Thyroid gland (tissue), 4 donors: Measurements from ENCODE around the gene NPDC1. TPM values are rescaled to one million over a fixed set of nuclear protein-coding genes. Genes with fewer than 3 reads are reported as not detected.

Source experiments
- DNase-seq, 2 donors: peaks; one replicate each; pipeline ENCODE4 v3.0.0-alpha.2; 2019
- H3K27ac ChIP-seq, 3 donors: fragments of 200-600 bp; sonication (generic); 1 replicate in 2 of 3; 2 replicates in 1 of 3; pipeline ENCODE4 v1.5.1; 2016 to 2019; ENCODE audit warnings: mild to moderate bottlenecking in 1 of 3, moderate library complexity in 1 of 3
- H3K27me3 ChIP-seq: fragments of 200-600 bp; sonication (generic); one replicate; pipeline ENCODE4 v1.5.1; 2019
- H3K36me3 ChIP-seq, 2 donors: fragments of 200-600 bp; sonication (generic); one replicate each; pipeline ENCODE4 v1.5.1; 2016 to 2019
- H3K4me1 ChIP-seq, 2 donors: fragments of 200-600 bp; sonication (generic); one replicate each; pipeline ENCODE4 v1.5.1; 2017 to 2019
- H3K4me3 ChIP-seq, 3 donors: fragments of 200-600 bp; sonication (generic); replicated peaks in 1 of 3; 1 replicate in 2 of 3; 2 replicates in 1 of 3; pipeline ENCODE4 v1.5.1; 2016; ENCODE audit warnings: mild to moderate bottlenecking in 1 of 3
- H3K9me3 ChIP-seq: fragments of 200-600 bp; sonication (generic); one replicate; pipeline ENCODE4 v1.5.1; 2017
- POLR2A ChIP-seq, 2 donors: fragments of 450-650 bp; IDR thresholded peaks; one replicate each; pipeline ENCODE4 v1.6.1; 2017; ENCODE audit warnings: antibody characterized with exemption in 2 of 2, mild to moderate bottlenecking in 2 of 2, moderate library complexity in 1 of 2
- WGBS, 2 donors: methylation state at CpG; one replicate each; pipeline ENCODE4 v1.1.5; 2017; 5-methylcytosine and 5-hydroxymethylcytosine counted together
- intact Hi-C: fragments of 100-400 bp; cut with DNase I; formaldehyde crosslinking; loops from one replicate; pipeline ENCODE4 v1.15.1; 2023
- total RNA-seq, 4 donors: library from RNA; depleted of rRNA; stranded (reverse); fragments of >200 nt; gene quantifications; one replicate each; pipeline ENCODE4 v1.2.3, GENCODE V29; 2016
- TF ChIP-seq, protein P1 (sequence below), 6 experiments: fragments of 200-600 bp in 3 of 6; fragments of 450-650 bp in 3 of 6; sonication (generic) in 3 of 6; IDR thresholded peaks; one replicate each; pipeline ENCODE4 v1.5.1; 2016 to 2019; ENCODE audit warnings: antibody characterized with exemption in 6 of 6, mild to moderate bottlenecking in 2 of 6, inconsistent platforms in 1 of 6, moderate library complexity in 1 of 6

The NPDC1 gene
- total RNA-seq, 4 donors from 2014 or later: 23.3 to 65.9 (median 35.4) TPM

DNA sequence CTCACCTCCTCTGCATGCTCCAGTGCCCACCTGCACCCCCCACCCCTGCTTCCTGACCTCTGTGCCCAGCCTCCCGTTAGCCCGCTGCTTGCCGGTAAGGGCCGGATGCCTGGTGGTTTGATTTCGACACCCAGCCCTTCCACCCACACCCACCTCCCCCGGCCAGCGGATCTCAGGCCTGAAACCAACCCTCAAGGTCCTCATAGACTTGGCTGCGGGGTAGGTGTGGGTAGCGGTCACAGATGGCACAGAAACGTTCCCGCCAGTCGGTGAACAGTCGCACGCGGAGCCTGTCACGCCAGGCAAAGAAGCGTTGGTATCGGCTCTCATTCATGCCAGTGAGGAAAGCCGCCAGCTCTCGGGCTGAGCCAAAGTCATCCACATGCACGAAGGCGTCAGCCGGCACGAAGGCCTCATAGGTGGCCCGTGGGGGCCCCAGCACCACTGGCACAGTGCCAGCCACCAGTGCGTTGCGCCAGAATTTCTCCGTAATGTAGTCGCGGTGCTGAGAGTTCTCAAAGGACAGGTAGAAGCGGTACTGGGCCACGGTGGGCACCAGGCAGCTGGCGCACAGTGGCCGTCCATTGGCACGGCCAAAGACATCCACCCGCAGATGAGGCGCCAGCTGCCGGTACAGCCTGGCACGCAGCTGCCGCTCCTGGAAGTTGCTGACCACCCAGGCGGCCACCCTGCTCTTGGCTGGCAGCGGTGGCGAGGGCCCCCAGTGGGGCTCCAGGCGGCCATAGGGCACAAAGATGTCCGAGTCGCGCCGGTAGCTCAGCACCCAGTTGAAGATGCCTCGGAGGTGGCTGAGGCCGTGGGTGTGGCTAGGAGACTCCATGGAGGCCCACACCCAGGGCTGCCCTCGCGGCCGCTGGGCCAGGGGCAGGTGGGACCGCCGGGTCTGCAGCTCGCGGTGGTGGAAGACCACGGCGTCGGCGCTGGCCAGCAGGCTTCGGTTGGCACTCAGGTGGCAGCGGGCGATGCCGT is 15.1 kb downstream of the NPDC1 start:
- DNase-seq: peak in 1 of 2 donors; percentile 25
- no peaks in the 10 kb centered on the region for H3K36me3 ChIP-seq
- H3K4me3 ChIP-seq: no peak overlapping the region
- no peaks in the 10 kb centered on the region for H3K9me3 ChIP-seq
- H3K27me3 ChIP-seq: no peaks in the 10 kb centered on the region
- H3K27ac ChIP-seq: no peak overlapping the region
- 86 to 88% methylated on average over 46 to 49 of the region's 65 CpGs for whole genome bisulfite sequencing, 2 donors
- intact Hi-C loops: loop anchor here (2.0 to 10.0 kb wide), 3 partner anchors 82 to 244 kb away; partner anchors contain the start of genes AJM1 and PHPT1
- no peak for TF ChIP-seq POLR2A (IDR thresholded peaks at IDR 0.05)
- H3K4me1 ChIP-seq: peaks cover 37 to 51% of the 10 kb centered on the region in 2 donors

DNA sequence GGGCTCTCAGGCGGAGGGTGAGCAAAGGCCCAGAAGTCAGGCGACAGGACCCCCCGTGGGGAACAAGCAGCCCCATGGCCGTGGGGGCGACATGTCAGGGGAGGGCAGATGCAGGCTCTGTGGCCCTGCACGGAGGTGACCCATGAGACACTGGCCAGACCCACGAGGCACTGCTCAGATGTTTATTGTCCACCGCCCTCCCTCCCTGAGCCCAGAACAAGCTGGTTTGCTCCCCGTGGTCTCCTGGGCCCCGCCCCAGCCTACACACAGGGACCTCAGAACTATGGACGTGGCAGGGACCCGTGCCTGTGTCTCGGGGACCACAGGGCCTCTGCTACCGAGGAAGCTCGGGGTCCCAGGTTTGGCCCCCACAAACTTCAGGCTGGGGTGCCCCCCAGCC is 16.0 kb downstream of the NPDC1 start:
- TF ChIP-seq, protein P1, sequence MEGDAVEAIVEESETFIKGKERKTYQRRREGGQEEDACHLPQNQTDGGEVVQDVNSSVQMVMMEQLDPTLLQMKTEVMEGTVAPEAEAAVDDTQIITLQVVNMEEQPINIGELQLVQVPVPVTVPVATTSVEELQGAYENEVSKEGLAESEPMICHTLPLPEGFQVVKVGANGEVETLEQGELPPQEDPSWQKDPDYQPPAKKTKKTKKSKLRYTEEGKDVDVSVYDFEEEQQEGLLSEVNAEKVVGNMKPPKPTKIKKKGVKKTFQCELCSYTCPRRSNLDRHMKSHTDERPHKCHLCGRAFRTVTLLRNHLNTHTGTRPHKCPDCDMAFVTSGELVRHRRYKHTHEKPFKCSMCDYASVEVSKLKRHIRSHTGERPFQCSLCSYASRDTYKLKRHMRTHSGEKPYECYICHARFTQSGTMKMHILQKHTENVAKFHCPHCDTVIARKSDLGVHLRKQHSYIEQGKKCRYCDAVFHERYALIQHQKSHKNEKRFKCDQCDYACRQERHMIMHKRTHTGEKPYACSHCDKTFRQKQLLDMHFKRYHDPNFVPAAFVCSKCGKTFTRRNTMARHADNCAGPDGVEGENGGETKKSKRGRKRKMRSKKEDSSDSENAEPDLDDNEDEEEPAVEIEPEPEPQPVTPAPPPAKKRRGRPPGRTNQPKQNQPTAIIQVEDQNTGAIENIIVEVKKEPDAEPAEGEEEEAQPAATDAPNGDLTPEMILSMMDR (IDR thresholded peaks at IDR 0.05): no peak
- TF ChIP-seq POLR2A (IDR thresholded peaks at IDR 0.05): no peak
- 81 to 86% methylated on average over 6 to 14 of the region's 15 CpGs for WGBS, 2 donors
- H3K4me1 ChIP-seq: peaks cover 32 to 50% of the 10 kb centered on the region in 2 donors
- H3K9me3 ChIP-seq: no peaks in the 10 kb centered on the region
- no peaks in the 10 kb centered on the region for H3K36me3 ChIP-seq
- intact Hi-C loops: loop anchor here (2.0 to 10.0 kb wide), 3 partner anchors 81 to 243 kb away; partner anchors contain the start of genes AJM1 and PHPT1
- no peak overlapping the region for H3K27ac ChIP-seq
- H3K27me3 ChIP-seq: no peaks in the 10 kb centered on the region
- DNase-seq: no peak
- H3K4me3 ChIP-seq: no peak overlapping the region

DNA sequence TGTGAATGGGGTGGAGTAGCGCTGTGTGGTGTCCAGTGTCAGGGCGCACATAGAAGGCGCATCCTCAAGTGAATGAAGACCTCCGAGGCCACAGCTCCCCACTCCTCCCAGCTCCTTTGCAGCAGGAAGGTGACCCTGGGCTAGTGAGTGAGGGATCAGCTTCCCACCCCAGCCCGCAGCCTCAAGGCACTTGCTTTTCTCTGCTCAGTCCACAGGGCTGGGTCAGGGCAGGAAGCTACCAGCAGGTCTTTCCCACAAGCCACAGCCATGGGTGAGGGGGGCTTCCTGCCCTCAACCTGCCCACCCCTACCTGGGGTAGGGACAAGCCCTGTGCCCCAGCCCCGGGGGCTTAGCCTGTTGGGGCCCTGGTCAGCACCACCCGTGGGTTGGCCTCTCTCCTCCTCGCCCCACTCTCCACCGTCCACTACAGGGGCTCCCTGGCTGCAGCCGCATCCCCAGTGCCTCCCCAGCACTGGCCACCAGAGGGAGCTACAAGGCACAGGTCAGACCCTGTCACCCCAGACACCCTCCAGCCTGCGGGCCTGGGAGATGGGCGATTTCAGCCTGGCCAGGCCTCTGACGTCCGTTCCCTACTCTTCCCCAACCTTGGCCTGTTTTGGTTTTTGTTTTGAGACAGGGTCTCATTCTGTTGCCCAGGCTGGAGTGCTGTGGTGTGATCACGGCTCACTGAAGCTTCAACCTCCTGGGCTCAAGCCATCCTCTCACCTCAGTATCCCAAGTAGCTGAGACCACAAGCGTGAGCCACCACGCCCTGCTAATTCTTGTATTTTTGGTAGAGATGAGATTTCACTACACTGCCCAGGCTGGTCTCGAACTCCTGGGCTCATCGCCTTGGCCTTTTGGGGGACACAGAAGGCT is 16.7 kb downstream of the NPDC1 start:
- TF ChIP-seq, protein P1 (IDR thresholded peaks at IDR 0.05): peak; percentile 56 to 85 (median 78)
- TF ChIP-seq POLR2A (IDR thresholded peaks at IDR 0.05): no peak
- Histone ChIP-seq H3K27me3 (no peaks in the 10 kb centered on the region), H3K4me1 (peaks cover 29 to 43% of the 10 kb centered on the region in 2 donors), H3K4me3 (peak overlapping the region in 2 of 3 donors; percentile 22 to 49), H3K27ac (peak overlapping the region in 1 of 3 donors; percentile 64), H3K9me3 (no peaks in the 10 kb centered on the region), H3K36me3 (no peaks in the 10 kb centered on the region)
- 27 to 34% methylated on average over 19 of the region's 19 CpGs for WGBS, 2 donors
- intact Hi-C loops: no loop called here
- peak; percentile 74 to 79 for DNase-seq

DNA sequence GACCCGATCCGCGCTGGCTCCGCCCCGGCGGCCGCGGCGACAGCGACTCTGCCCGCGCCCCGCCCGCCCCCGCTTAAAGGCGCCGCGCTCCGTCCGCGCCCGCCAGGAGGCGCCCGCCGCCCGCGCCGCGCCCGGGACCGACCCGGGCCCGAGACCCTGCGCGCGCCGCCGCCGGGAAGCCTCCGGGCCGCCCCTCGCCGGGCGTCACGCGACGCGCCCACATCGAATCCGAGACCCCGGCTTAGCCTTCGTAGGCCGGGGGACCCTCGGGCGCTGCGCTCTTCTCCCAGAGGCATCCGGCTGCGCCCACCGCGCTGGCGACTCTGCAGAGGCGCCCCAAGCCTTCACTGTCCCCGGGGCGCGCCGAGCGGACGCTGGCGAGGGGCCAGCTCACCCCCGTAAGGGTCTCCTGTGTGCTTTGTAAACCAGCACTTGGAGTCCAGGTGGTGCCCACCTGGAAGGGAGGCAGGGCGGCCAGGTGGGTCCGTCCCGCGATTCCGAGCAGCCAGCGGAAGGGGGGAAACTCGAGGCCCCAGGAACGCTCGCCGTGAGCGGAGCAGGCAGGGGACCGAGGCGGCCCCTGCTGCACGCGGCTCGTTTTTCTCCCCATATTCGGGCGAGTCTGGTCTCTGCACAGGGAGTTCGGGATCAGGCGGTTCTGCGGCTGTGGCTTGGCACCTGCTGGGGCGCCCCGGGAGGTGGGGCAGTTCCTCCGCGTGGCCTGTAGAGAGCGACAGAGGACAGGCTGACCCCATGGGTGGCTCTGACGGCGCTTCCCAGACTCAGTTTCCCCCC is 17.5 kb downstream of the NPDC1 start:
- no peak for TF ChIP-seq POLR2A (IDR thresholded peaks at IDR 0.05)
- TF ChIP-seq, protein P1 (IDR thresholded peaks at IDR 0.05): peak in 3 of 6 experiments; percentile 28 to 44 (median 29)
- Histone ChIP-seq H3K4me3 (peak overlapping the region; percentile 22 to 49 (median 49)), H3K9me3 (no peaks in the 10 kb centered on the region), H3K27me3 (no peaks in the 10 kb centered on the region), H3K27ac (peak overlapping the region in 2 of 3 donors; percentile 0 to 64), H3K4me1 (peaks cover 29 to 42% of the 10 kb centered on the region in 2 donors), H3K36me3 (no peaks in the 10 kb centered on the region)
- DNase-seq: peak; percentile 73 to 77
- intact Hi-C loops: no loop called here
- WGBS, 2 donors: 0% methylated on average over 33 of the region's 98 CpGs; no CpG with 5 or more reads in 1 of the 2 donors
